OCI-LY7 (cell line): Measurements from ENCODE around the gene P2RY1. TPM values are rescaled to one million over a fixed set of nuclear protein-coding genes. Genes with fewer than 3 reads are reported as not detected.

Source experiments
- BruUV-seq: library from RNA; stranded (reverse); fragments of 400-500 nt; replicated peaks from 2 replicates; lab custom pipeline; 2021; lab: Mats Ljungman, UMichigan
- CTCF ChIA-PET: fragments of 300-600 bp; sonication (Branson Sonifier 250); formaldehyde crosslinking; loops from one replicate; lab custom pipeline; 2022; ENCODE audit warnings: antibody characterized with exemption; ENCODE audit not compliant: unreplicated experiment; lab: Charles Lee
- POLR2A ChIA-PET: fragments of 300-600 bp; sonication (Branson Sonifier 250); formaldehyde crosslinking; loops from one replicate; lab custom pipeline; 2022; ENCODE audit warnings: antibody characterized with exemption; lab: Charles Lee
- DNase-seq: peaks from one replicate; pipeline ENCODE4 v3.0.0-alpha.2; 2015; ENCODE audit warnings: low spot score
- H2AFZ ChIP-seq: fragments of 200-600 bp; sonication (generic), shearing (Covaris generic); 2 replicates; pipeline ENCODE4 v1.6.1; 2014; ENCODE audit warnings: mild to moderate bottlenecking, antibody characterized with exemption, low read length, moderate library complexity
- H3K27ac ChIP-seq: fragments of 200-600 bp; sonication (generic); 2 replicates; pipeline ENCODE4 v1.5.1; 2014; ENCODE audit warnings: mixed run types, low read depth, mild to moderate bottlenecking, moderate library complexity, low read length, inconsistent platforms; ENCODE audit not compliant: poor library complexity, severe bottlenecking
- H3K36me3 ChIP-seq: fragments of 200-600 bp; sonication (generic); 2 replicates; pipeline ENCODE4 v1.6.1; 2014; ENCODE audit warnings: mild to moderate bottlenecking, antibody characterized with exemption, low read length, moderate library complexity, mixed read lengths; ENCODE audit not compliant: insufficient read depth
- H3K4me1 ChIP-seq: fragments of 200-600 bp; sonication (generic); 2 replicates; pipeline ENCODE4 v1.5.1; 2014; ENCODE audit warnings: mild to moderate bottlenecking, low read length; ENCODE audit not compliant: insufficient read depth, poor library complexity, severe bottlenecking
- H3K4me2 ChIP-seq: fragments of 200-600 bp; sonication (generic); 2 replicates; pipeline ENCODE4 v1.6.1; 2014; ENCODE audit warnings: mild to moderate bottlenecking, low read length
- H3K4me3 ChIP-seq: fragments of 200-600 bp; sonication (generic); 2 replicates; pipeline ENCODE4 v1.5.1; 2014; ENCODE audit warnings: mild to moderate bottlenecking, low read depth, low read length; ENCODE audit not compliant: poor library complexity, severe bottlenecking
- H3K79me2 ChIP-seq: fragments of 200-600 bp; sonication (generic); 2 replicates; pipeline ENCODE4 v1.6.1; 2016; ENCODE audit warnings: low read depth, mild to moderate bottlenecking, low read length, moderate library complexity, mixed read lengths; ENCODE audit not compliant: insufficient read depth
- H3K9me2 ChIP-seq: fragments of 200-600 bp; sonication (generic); 2 replicates; pipeline ENCODE4 v1.6.1; 2016; ENCODE audit warnings: mild to moderate bottlenecking, low read length, mixed read lengths; ENCODE audit not compliant: insufficient read depth
- H3K9me3 ChIP-seq: fragments of 200-600 bp; sonication (generic); 2 replicates; pipeline ENCODE4 v1.6.1; 2014; ENCODE audit warnings: mild to moderate bottlenecking, mixed run types, low read length, mixed read lengths
- H4K20me1 ChIP-seq: fragments of 200-600 bp; sonication (generic); 2 replicates; pipeline ENCODE4 v1.6.1; 2014; ENCODE audit warnings: mild to moderate bottlenecking, antibody characterized with exemption, low read length, moderate library complexity, mixed read lengths; ENCODE audit not compliant: insufficient read depth
- CTCF ChIP-seq: fragments of 200-600 bp; sonication (generic); conservative IDR thresholded peaks from 2 replicates; pipeline ENCODE4 v1.5.1; 2014; ENCODE audit warnings: mild to moderate bottlenecking, antibody characterized with exemption, low read length, moderate library complexity, mixed read lengths
- EZH2phosphoT487 ChIP-seq: fragments of 200-600 bp; sonication (generic); IDR thresholded peaks from 2 replicates; pipeline ENCODE4 v1.6.1; 2018; ENCODE audit warnings: low read depth, borderline replicate concordance, mild to moderate bottlenecking, mixed run types, antibody characterized with exemption, low read length, moderate library complexity, mixed read lengths
- intact Hi-C: fragments of 100-400 bp; cut with micrococcal nuclease; formaldehyde crosslinking; loops from one replicate; pipeline ENCODE4 v1.10.0; 2022; ENCODE audit not compliant: unreplicated experiment
- total RNA-seq, 2 experiments: library from RNA; depleted of rRNA in 1 of 2; stranded (reverse); fragments of >200 nt in 1 of 2; shearing (Covaris generic) in 1 of 2; gene quantifications; 2 replicates each; pipeline ENCODE4 v1.2.3, GENCODE V29; 2014 to 2022

Gene P2RY1
- total RNA-seq, 2 experiments from 2014 or later, result not detected

- Histone ChIP-seq H3K4me1 (no peaks in the 10 kb centered on the region), H3K9me3 (no peaks in the 10 kb centered on the region), H4K20me1 (no peaks in the 10 kb centered on the region), H3K4me2 (no peak overlapping the region), H3K27ac (no peak overlapping the region), H3K9me2 (no peaks in the 10 kb centered on the region), H2AFZ (no peak overlapping the region), H3K4me3 (no peak overlapping the region), H3K79me2 (no peaks in the 10 kb centered on the region), H3K36me3 (no peaks in the 10 kb centered on the region)
- intact Hi-C loops, result no loop called here
- TF ChIP-seq EZH2phosphoT487 (no peak), CTCF (no peak)
- ChIA-PET CTCF (no interaction called here), POLR2A (interaction anchor here (0.7 kb wide), 1 partner anchor 23 kb away, joined by 3 read pairs; no protein-coding TSS in a partner anchor)
- BruUV-seq, result no TSS peak
- no peak for DNase-seq
Observed at GRCh38 chr3:152879130-152879789, 44.3 kb downstream of the P2RY1 start.

- intact Hi-C loops, result no loop called here
- Histone ChIP-seq H4K20me1 (no peaks in the 10 kb centered on the region), H3K9me2 (no peaks in the 10 kb centered on the region), H3K79me2 (no peaks in the 10 kb centered on the region), H3K4me3 (no peak overlapping the region), H2AFZ (no peak overlapping the region), H3K4me2 (no peak overlapping the region), H3K27ac (no peak overlapping the region), H3K4me1 (no peaks in the 10 kb centered on the region), H3K9me3 (no peaks in the 10 kb centered on the region), H3K36me3 (no peaks in the 10 kb centered on the region)
- ChIA-PET POLR2A (no interaction called here), CTCF (no interaction called here)
- no peak for DNase-seq
- TF ChIP-seq CTCF (no peak), EZH2phosphoT487 (no peak)
- no TSS peak for BruUV-seq
Observed at GRCh38 chr3:152879790-152880174, 44.9 kb downstream of the P2RY1 start.

GRCh38 chr3:152885076-152885475 lies 50.1 kb downstream of the P2RY1 start:
- POLR2A ChIA-PET, result interaction anchor here (1.3 kb wide), 1 partner anchor 9 kb away, joined by 5 read pairs; no protein-coding TSS in a partner anchor
- no peak overlapping the region for H3K27ac ChIP-seq
- H3K79me2 ChIP-seq, result no peaks in the 10 kb centered on the region
- TF ChIP-seq EZH2phosphoT487, result no peak
- TF ChIP-seq CTCF, result no peak
- H3K9me3 ChIP-seq, result no peaks in the 10 kb centered on the region
- no TSS peak for BruUV-seq
- no peak overlapping the region for H3K4me3 ChIP-seq
- CTCF ChIA-PET, result no interaction called here
- no peaks in the 10 kb centered on the region for H3K4me1 ChIP-seq
- DNase-seq, result no peak
- no peak overlapping the region for H2AFZ ChIP-seq
- H3K9me2 ChIP-seq, result no peaks in the 10 kb centered on the region
- H4K20me1 ChIP-seq, result no peaks in the 10 kb centered on the region
- no peaks in the 10 kb centered on the region for H3K36me3 ChIP-seq
- intact Hi-C loops, result no loop called here
- H3K4me2 ChIP-seq, result no peak overlapping the region
